HCT116 (cell line): ENCODE measurements around the gene GPNMB. TPM values are rescaled to one million over a fixed set of nuclear protein-coding genes. Genes with fewer than 3 reads are reported as not detected.

ENCODE experiments used
- ATAC-seq: fragments of 200-7000 bp; cut with Tn5 transposase; 2 replicates; pipeline ENCODE4 v1.9.1; 2020; ENCODE audit warnings: mild to moderate bottlenecking, moderate library complexity
- BruUV-seq: library from RNA; stranded (reverse); fragments of 400-500 nt; replicated peaks from 2 replicates; lab custom pipeline; 2021; lab: Mats Ljungman, UMichigan
- CTCF ChIA-PET: fragments of 300-600 bp; sonication (Branson Sonifier 250); formaldehyde crosslinking; loops from one replicate; lab custom pipeline; 2021; ENCODE audit warnings: antibody characterized with exemption; lab: Charles Lee
- POLR2A ChIA-PET: fragments of 300-600, 350-600 bp; sonication (Branson Sonifier 250); formaldehyde crosslinking; loops from one replicate; lab custom pipeline; 2021; ENCODE audit warnings: antibody characterized with exemption; lab: Charles Lee
- RAD21 ChIA-PET, 2 experiments: fragments of 300-600 bp; sonication (Branson Sonifier 250); formaldehyde crosslinking; loops; one replicate each; lab custom pipeline; 2023; ENCODE audit warnings: low total read pairs in 2 of 2; ENCODE audit not compliant: uncharacterized antibody in 2 of 2, unreplicated experiment in 2 of 2, low non-redundant PET in 1 of 2; lab: Charles Lee
- DNase-seq: peaks from one replicate; pipeline ENCODE4 v3.0.0-alpha.2; 2010; ENCODE audit warnings: low read depth, low spot score
- H2AFZ ChIP-seq: fragments of 200-600 bp; shearing (Covaris generic), sonication (generic); 2 replicates; pipeline ENCODE4 v1.6.1; 2017; ENCODE audit warnings: low read depth, mixed run types, mixed read lengths, antibody characterized with exemption, low read length; ENCODE audit not compliant: poor library complexity, severe bottlenecking
- H3K27ac ChIP-seq: 2 replicates; pipeline ENCODE4 v1.5.1; 2012; ENCODE audit warnings: low read depth, low read length
- H3K27me3 ChIP-seq: fragments of 200-600 bp; sonication (generic); 2 replicates; pipeline ENCODE4 v1.6.1; 2016; ENCODE audit warnings: mixed run types, low read length, mixed read lengths; ENCODE audit not compliant: insufficient read depth
- H3K36me3 ChIP-seq, 2 experiments: fragments of 200-500 bp in 1 of 2; fragments of 200-600 bp in 1 of 2; sonication (Bioruptor generic) in 1 of 2; sonication (generic) in 1 of 2; 2 replicates each; pipeline versions ENCODE4 v1.5.1 to v1.6.1; 2014 to 2016; ENCODE audit warnings: low read length in 2 of 2, inconsistent platforms in 1 of 2, mixed read lengths in 1 of 2, mixed run types in 1 of 2; ENCODE audit not compliant: insufficient read depth in 2 of 2, control insufficient read depth in 1 of 2
- H3K4me1 ChIP-seq, 2 experiments: fragments of 200-600 bp in 1 of 2; sonication (generic) in 1 of 2; 2 replicates each; pipeline versions ENCODE4 v1.5.1 to v1.6.1; 2012 to 2017; ENCODE audit warnings: low read length in 2 of 2, inconsistent platforms in 1 of 2, mild to moderate bottlenecking in 1 of 2, mixed read lengths in 1 of 2, mixed run types in 1 of 2, moderate library complexity in 1 of 2; ENCODE audit not compliant: insufficient read depth in 2 of 2, control insufficient read depth in 1 of 2
- H3K4me2 ChIP-seq: fragments of 200-600 bp; sonication (generic); 2 replicates; pipeline ENCODE4 v1.6.1; 2017; ENCODE audit warnings: mixed run types, low read length, mixed read lengths
- H3K4me3 ChIP-seq, 2 experiments: fragments of 200-600 bp in 1 of 2; sonication (generic) in 1 of 2; replicated peaks in 1 of 2; 2 replicates each; pipeline ENCODE4 v1.5.1; 2011 to 2016; ENCODE audit warnings: low read length in 2 of 2, control low read depth in 1 of 2, low read depth in 1 of 2, mild to moderate bottlenecking in 1 of 2, mixed read lengths in 1 of 2, mixed run types in 1 of 2
- H3K79me2 ChIP-seq: fragments of 200-600 bp; sonication (generic); 2 replicates; pipeline ENCODE4 v1.6.1; 2017; ENCODE audit warnings: mild to moderate bottlenecking, mixed run types, low read length, moderate library complexity, mixed read lengths; ENCODE audit not compliant: insufficient read depth
- H3K9ac ChIP-seq: fragments of 200-600 bp; sonication (generic); 2 replicates; pipeline ENCODE4 v1.6.1; 2016; ENCODE audit warnings: low read length, mixed read lengths
- H3K9me2 ChIP-seq: fragments of 200-600 bp; sonication (generic), shearing (Covaris generic); 2 replicates; pipeline ENCODE4 v1.6.1; 2017; ENCODE audit warnings: mixed run types, mild to moderate bottlenecking, moderate library complexity; ENCODE audit not compliant: insufficient read depth
- H3K9me3 ChIP-seq, 2 experiments: fragments of 200-500 bp in 1 of 2; fragments of 200-600 bp in 1 of 2; sonication (Bioruptor generic) in 1 of 2; sonication (generic) in 1 of 2; 2 replicates each; pipeline ENCODE4 v1.6.1; 2014 to 2017; ENCODE audit warnings: low read length in 2 of 2, mixed read lengths in 2 of 2, inconsistent platforms in 1 of 2, low read depth in 1 of 2, mild to moderate bottlenecking in 1 of 2, mixed run types in 1 of 2, moderate library complexity in 1 of 2; ENCODE audit not compliant: control insufficient read depth in 1 of 2, insufficient read depth in 1 of 2
- H4K20me1 ChIP-seq: fragments of 200-600 bp; sonication (generic), shearing (Covaris generic); 2 replicates; pipeline ENCODE4 v1.6.1; 2017; ENCODE audit warnings: mixed run types, mild to moderate bottlenecking, moderate library complexity; ENCODE audit not compliant: insufficient read depth
- ATF3 ChIP-seq: IDR thresholded peaks from 2 replicates; pipeline ENCODE4 v1.6.1; 2012
- CBX3 ChIP-seq: IDR thresholded peaks from 2 replicates; pipeline ENCODE4 v1.6.1; 2012; ENCODE audit warnings: low read depth
- CEBPB ChIP-seq: IDR thresholded peaks from 2 replicates; pipeline ENCODE4 v1.6.1; 2012; ENCODE audit warnings: low read depth
- CTCF ChIP-seq, 3 experiments: fragments of 200-600 bp in 1 of 3; sonication (generic) in 1 of 3; IDR thresholded peaks in 2 of 3; conservative IDR thresholded peaks in 1 of 3; 2 replicates each; pipeline ENCODE4 v1.5.1; 2012 to 2017; ENCODE audit warnings: low read depth in 2 of 3, low read length in 2 of 3, antibody characterized with exemption in 1 of 3, borderline replicate concordance in 1 of 3, control low read depth in 1 of 3, mild to moderate bottlenecking in 1 of 3, mixed read lengths in 1 of 3, mixed run types in 1 of 3, moderate library complexity in 1 of 3; ENCODE audit not compliant: insufficient read depth in 1 of 3
- EGR1 ChIP-seq: IDR thresholded peaks from 2 replicates; pipeline ENCODE4 v1.6.1; 2012; ENCODE audit warnings: low read depth
- FOSL1 ChIP-seq: IDR thresholded peaks from 2 replicates; pipeline ENCODE4 v1.6.1; 2012; ENCODE audit warnings: low read depth
- JUND ChIP-seq: IDR thresholded peaks from 2 replicates; pipeline ENCODE4 v1.6.1; 2012
- POLR2A ChIP-seq: IDR thresholded peaks from 2 replicates; pipeline ENCODE4 v1.7.0; 2011; ENCODE audit warnings: borderline replicate concordance; ENCODE audit not compliant: insufficient read depth, insufficient read length; ENCODE audit errors: extremely low read depth
- POLR2AphosphoS5 ChIP-seq: IDR thresholded peaks from 2 replicates; pipeline ENCODE4 v1.6.1; 2011; ENCODE audit warnings: mild to moderate bottlenecking, low read depth, low read length, moderate library complexity
- RAD21 ChIP-seq: IDR thresholded peaks from 2 replicates; pipeline ENCODE4 v1.6.1; 2012; ENCODE audit warnings: low read depth, mild to moderate bottlenecking
- REST ChIP-seq: IDR thresholded peaks from 2 replicates; pipeline ENCODE4 v1.6.1; 2012; ENCODE audit warnings: low read depth
- SRF ChIP-seq: IDR thresholded peaks from 2 replicates; pipeline ENCODE4 v1.6.1; 2012; ENCODE audit warnings: low read depth
- TCF7L2 ChIP-seq: IDR thresholded peaks from 2 replicates; pipeline ENCODE4 v1.7.0; 2011; ENCODE audit warnings: borderline replicate concordance, inconsistent platforms; ENCODE audit not compliant: insufficient read depth, insufficient read length; ENCODE audit errors: extremely low read depth
- ZFX ChIP-seq: fragments of 450-650 bp; IDR thresholded peaks from 2 replicates; pipeline ENCODE4 v1.6.1; 2017
- ZNF274 ChIP-seq: fragments of 200-500 bp; sonication (Bioruptor generic); IDR thresholded peaks from 2 replicates; pipeline ENCODE4 v1.6.1; 2014; ENCODE audit warnings: mild to moderate bottlenecking, low read depth, low read length, inconsistent platforms
- intact Hi-C: fragments of 100-400 bp; cut with micrococcal nuclease; formaldehyde crosslinking; loops from 2 replicates; pipeline ENCODE4 v1.10.0; 2022
- total RNA-seq: library from RNA; stranded (reverse); gene quantifications from one replicate; pipeline ENCODE4 v1.2.1, GENCODE V29; 2021; ENCODE audit not compliant: unreplicated experiment

GPNMB gene
- total RNA-seq, 1 experiment from 2014 or later, result 2.8 TPM

GRCh38 chr7:23268746-23269145 is 22.2 kb downstream of the GPNMB start:
- POLR2A ChIA-PET, result no interaction called here
- no peak for DNase-seq

GRCh38 chr7:23272275-23272674 is 25.7 kb downstream of the GPNMB start:
- no TSS peak for BruUV-seq
- TF ChIP-seq JUND, result no peak
- no peak for TF ChIP-seq CTCF (IDR thresholded peaks at IDR 0.05 in 2 of 3, conservative IDR thresholded peaks at IDR 0.05 in 1 of 3; ENCODE audit: borderline replicate concordance in 1 of 3, insufficient read depth in 1 of 3, low read depth in 2 of 3, low read length in 2 of 3)
- no peak for TF ChIP-seq CBX3
- no peak for TF ChIP-seq ZFX
- TF ChIP-seq ZNF274, result no peak
- TF ChIP-seq TCF7L2, result no peak
- no peak for TF ChIP-seq REST
- no peak for TF ChIP-seq RAD21
- TF ChIP-seq EGR1, result no peak
- TF ChIP-seq FOSL1, result no peak
- TF ChIP-seq POLR2A, result no peak
- TF ChIP-seq CEBPB, result no peak

More at GRCh38 chr7:23268746-23269145, 22.2 kb downstream of the GPNMB start:
- RAD21 ChIA-PET, result interaction anchor here in 1 of 2 experiments (0.8 kb wide), 1 partner anchor 183 kb away, joined by 3 read pairs; no protein-coding TSS in a partner anchor
- CTCF ChIA-PET, result interaction anchor here (0.8 to 1.6 kb wide), 4 partner anchors 81 to 278 kb away, joined by 3 to 5 read pairs (median 4); no protein-coding TSS in a partner anchor
- Histone ChIP-seq H3K36me3 (no peaks in the 10 kb centered on the region), H3K27me3 (no peaks in the 10 kb centered on the region), H3K9me2 (no peaks in the 10 kb centered on the region), H3K4me3 (no peak overlapping the region), H3K4me2 (no peak overlapping the region), H3K79me2 (no peaks in the 10 kb centered on the region), H4K20me1 (no peaks in the 10 kb centered on the region), H2AFZ (no peak overlapping the region), H3K27ac (no peak overlapping the region), H3K4me1 (peaks cover 6 to 16% of the 10 kb centered on the region in 2 experiments; a peak in 3 of 4 replicates), H3K9me3 (no peaks in the 10 kb centered on the region), H3K9ac (no peak overlapping the region)
- no TSS peak for BruUV-seq
- ATAC-seq, result no peak
- intact Hi-C loops, result no loop called here
- TF ChIP-seq POLR2AphosphoS5 (no peak), ATF3 (no peak), RAD21 (no peak), SRF (no peak)

More at GRCh38 chr7:23272275-23272674, 25.7 kb downstream of the GPNMB start:
- Histone ChIP-seq H2AFZ (peak overlapping the region; percentile 76), H3K4me2 (no peak overlapping the region; the same call in 1 of the 2 replicates), H3K4me3 (no peak overlapping the region), H3K36me3 (no peaks in the 10 kb centered on the region), H3K9me2 (no peaks in the 10 kb centered on the region), H3K27me3 (no peaks in the 10 kb centered on the region), H3K9ac (no peak overlapping the region), H4K20me1 (no peaks in the 10 kb centered on the region), H3K4me1 (peaks cover 9 to 22% of the 10 kb centered on the region in 2 experiments; a peak in 3 of 4 replicates), H3K9me3 (no peaks in the 10 kb centered on the region), H3K79me2 (no peaks in the 10 kb centered on the region), H3K27ac (no peak overlapping the region)
- no peak for ATAC-seq
- CTCF ChIA-PET, result interaction anchor here (0.7 to 3.0 kb wide), 31 partner anchors 8 to 441 kb away, joined by 3 to 30 read pairs (median 5); partner anchors contain the start of genes MALSU1, STK31 and TRA2A
- no peak for DNase-seq
- POLR2A ChIA-PET, result no interaction called here
- intact Hi-C loops, result loop anchor here (2.0 to 10.0 kb wide), 4 partner anchors 85 to 440 kb away; partner anchors contain the start of genes IGF2BP3 and STK31
- RAD21 ChIA-PET, result interaction anchor here (1.1 to 1.4 kb wide), 3 partner anchors 186 to 275 kb away, joined by 4 to 10 read pairs (median 4); no protein-coding TSS in a partner anchor
